ENCODE measurements around the gene FCN1.

- TF ChIP-seq CTCF (conservative IDR thresholded peaks at IDR 0.05; ENCODE audit: low read length) (no peak), EZH2phosphoT487 (IDR thresholded peaks at IDR 0.05; ENCODE audit: borderline replicate concordance) (no peak)
These were observed 1.6 kb upstream of the FCN1 start for GRCh38 chr9:134919303-134919702.

Measured in Loucy (cell line).